K562 (cell line): ENCODE results near the gene FUCA1. TPM values are rescaled to one million over a fixed set of nuclear protein-coding genes. Genes with fewer than 3 reads are reported as not detected.
A peak's percentile ranks its signal among the peaks of the same experiment; 100 is the strongest.

Experiments used
- ARHGAP35 ChIP-seq: fragments of 450-650 bp; IDR thresholded peaks from 2 replicates; pipeline ENCODE4 v1.6.1; 2018; ENCODE audit not compliant: partially characterized antibody
- ATF7 ChIP-seq: fragments of 450-650 bp; IDR thresholded peaks from 2 replicates; pipeline ENCODE4 v1.7.1; 2014; ENCODE audit warnings: mild to moderate bottlenecking, moderate library complexity
- CTBP1 ChIP-seq: fragments of 450-650 bp; IDR thresholded peaks from 2 replicates; pipeline ENCODE4 v1.6.1; 2016; ENCODE audit warnings: borderline replicate concordance
- E2F8 ChIP-seq: fragments of 450-650 bp; IDR thresholded peaks from 2 replicates; pipeline ENCODE4 v1.7.1; 2018; ENCODE audit warnings: mild to moderate bottlenecking, low read depth; ENCODE audit not compliant: partially characterized antibody
- ELF1 ChIP-seq: fragments of 200-800 bp; sonication (Bioruptor generic); IDR thresholded peaks from 2 replicates; pipeline ENCODE4 v1.6.1; 2016; ENCODE audit warnings: missing genetic modification characterization, missing compliant biosample characterization
- ELK3 ChIP-seq: fragments of 450-650 bp; formaldehyde crosslinking; IDR thresholded peaks from 2 replicates; pipeline ENCODE4 v1.4.0; 2020; ENCODE audit warnings: mild to moderate bottlenecking
- FOXK1 ChIP-seq: sonication (generic); formaldehyde crosslinking; IDR thresholded peaks from 2 replicates; pipeline ENCODE4 v1.8.0; 2022; ENCODE audit warnings: missing genetic modification reagents, mild to moderate bottlenecking, borderline replicate concordance
- HIVEP1 ChIP-seq: fragments of 250-450 bp; sonication (Bioruptor Pico); IDR thresholded peaks from 2 replicates; pipeline ENCODE4 v1.4.0; 2020; ENCODE audit warnings: mild to moderate bottlenecking
- LCOR ChIP-seq: sonication (generic); formaldehyde crosslinking; IDR thresholded peaks from 2 replicates; pipeline ENCODE4 v1.8.0; 2022; ENCODE audit warnings: mild to moderate bottlenecking, missing genetic modification reagents
- MEF2D ChIP-seq: conservative IDR thresholded peaks from 2 replicates; pipeline ENCODE4 v1.6.1; 2016; ENCODE audit warnings: low read depth, missing genetic modification characterization, missing compliant biosample characterization
- MEIS2 ChIP-seq: fragments of 450-650 bp; IDR thresholded peaks from 2 replicates; pipeline ENCODE4 v1.6.1; 2014; ENCODE audit warnings: mild to moderate bottlenecking; ENCODE audit not compliant: partially characterized antibody
- NONO ChIP-seq, 2 experiments: fragments of 200-400 bp in 1 of 2; fragments of 450-650 bp in 1 of 2; formaldehyde crosslinking in 1 of 2; IDR thresholded peaks; 2 replicates each; pipeline ENCODE4 v1.6.1; 2017; ENCODE audit warnings: low read depth in 2 of 2, mild to moderate bottlenecking in 2 of 2, moderate library complexity in 2 of 2, low read length in 1 of 2
- RFX7 ChIP-seq: fragments of 250-450 bp; sonication (Bioruptor Pico); IDR thresholded peaks from 2 replicates; pipeline ENCODE4 v1.5.1; 2021; ENCODE audit warnings: mild to moderate bottlenecking
- SAP30 ChIP-seq: fragments of 200-600 bp; sonication (generic); IDR thresholded peaks from 2 replicates; pipeline ENCODE4 v1.6.1; 2012; ENCODE audit warnings: borderline replicate concordance, low read depth, mild to moderate bottlenecking, moderate library complexity, low read length, control low read depth, inconsistent platforms; ENCODE audit not compliant: insufficient read depth, poor library complexity, severe bottlenecking
- SMAD4 ChIP-seq: fragments of 250-450 bp; sonication (Bioruptor Pico); conservative IDR thresholded peaks from 2 replicates; pipeline ENCODE4 v1.8.0; 2021; ENCODE audit warnings: inconsistent platforms, mild to moderate bottlenecking, moderate library complexity
- TFAM ChIP-seq: fragments of 250-450 bp; sonication (Bioruptor Pico); conservative IDR thresholded peaks from 2 replicates; pipeline ENCODE4 v1.5.0; 2021; ENCODE audit warnings: mild to moderate bottlenecking, moderate library complexity
- ZC3H4 ChIP-seq: sonication (generic); formaldehyde crosslinking; IDR thresholded peaks from 2 replicates; pipeline ENCODE4 v1.9.0; 2021; ENCODE audit warnings: missing genetic modification reagents, borderline replicate concordance
- ZKSCAN1 ChIP-seq: fragments of 150-350 bp; IDR thresholded peaks from 2 replicates; pipeline ENCODE4 v1.6.1; 2016; ENCODE audit warnings: low read depth, low read length
- ZNF354B ChIP-seq: fragments of 250-450 bp; sonication (Bioruptor Pico); IDR thresholded peaks from 2 replicates; pipeline ENCODE4 v1.4.0; 2020
- ZNF518B ChIP-seq: fragments of 250-450 bp; sonication (Bioruptor Pico); IDR thresholded peaks from 2 replicates; pipeline ENCODE4 v1.5.0; 2021; ENCODE audit warnings: mild to moderate bottlenecking, moderate library complexity
- ZNF766 ChIP-seq: fragments of 200-800 bp; sonication (Bioruptor generic); conservative IDR thresholded peaks from 2 replicates; pipeline ENCODE4 v1.6.1; 2016; ENCODE audit warnings: missing genetic modification characterization, missing compliant biosample characterization
- polyA plus RNA-seq, 8 experiments: library from polyadenylated mRNA; depleted of rRNA in 4 of 8; stranded (reverse) in 5 of 8; unstranded in 3 of 8; fragments of >200 nt; fragmentation: Nextera tagmentation in 2 of 8; fragmentation: Illumina TruSeq in 1 of 8; extraction: Ambion mirVana in 2 of 8; extraction: Trizol in 1 of 8; gene quantifications; 2 replicates each; pipeline versions ENCODE4 v1.2.1 to v1.2.3, GENCODE V29; 2011 to 2014; ENCODE audit warnings: inconsistent platforms in 1 of 8, missing spikeins in 1 of 8
- total RNA-seq, 7 experiments: library from RNA; depleted of rRNA in 6 of 7; stranded (reverse); fragments of >200 nt in 6 of 7; fragmentation: Illumina TruSeq in 2 of 7; extraction: Trizol in 2 of 7; gene quantifications; 2 replicates each; pipeline versions ENCODE4 v1.2.1 to v1.2.3, GENCODE V29; 2011 to 2021; ENCODE audit warnings: low replicate concordance in 1 of 7

The FUCA1 gene
- total and polyA plus RNA-seq, 9 of the 15 experiments (the other 6 are each of a cell fraction or from before 2014, with no cell fraction given), result 7.0 to 20.5 (median 13.5) TPM

- TF ChIP-seq ZNF518B (no peak), CTBP1 (peak; percentile 80; the same call in 1 of the 2 replicates), ZKSCAN1 (no peak; the same call in 1 of the 2 replicates), NONO (IDR thresholded peaks at IDR 0.05; ENCODE audit: low read depth in 2 of 2, low read length in 1 of 2) (no peak), MEF2D (no peak), ZNF354B (CRISPR knock-in tag) (no peak), ARHGAP35 (no peak), LCOR (CRISPR knock-in tag) (no peak), HIVEP1 (CRISPR knock-in tag) (no peak), RFX7 (CRISPR knock-in tag) (no peak), E2F8 (no peak), SAP30 (no peak), ZC3H4 (CRISPR knock-in tag) (no peak), ATF7 (0 out of 2 replicates have a peak, but pooled peaks have one; percentile 11), ELF1 (tag) (no peak), FOXK1 (no peak), ZNF766 (CRISPR knock-in tag) (no peak), MEIS2 (no peak), ELK3 (CRISPR knock-in tag) (no peak), TFAM (CRISPR knock-in tag) (no peak), SMAD4 (CRISPR knock-in tag) (no peak)
Measured at GRCh38 chr1:23872421-23872820, 4.3 kb upstream of the FUCA1 start (continued).
